Fibroblast of lung (primary cell): ENCODE results near the gene SPA17. TPM values are rescaled to one million over a fixed set of nuclear protein-coding genes. Genes with fewer than 3 reads are reported as not detected.

Experiments used
- DNase-seq, 2 donors: peaks; one replicate each; pipeline versions ENCODE4 v3.0.0 to v3.0.0-alpha.2; 2010; ENCODE audit warnings: low read depth in 2 of 2
- H2AFZ ChIP-seq: 2 replicates; pipeline ENCODE4 v1.5.1; 2012; ENCODE audit warnings: low read length, control low read depth, inconsistent platforms
- H3K27ac ChIP-seq: 2 replicates; pipeline ENCODE4 v1.5.1; 2011; ENCODE audit warnings: low read length, control low read depth; ENCODE audit not compliant: insufficient read depth
- H3K27me3 ChIP-seq: 2 replicates; pipeline ENCODE4 v1.5.1; 2011; ENCODE audit warnings: mild to moderate bottlenecking, low read length; ENCODE audit not compliant: control insufficient read depth, insufficient read depth
- H3K36me3 ChIP-seq: 2 replicates; pipeline ENCODE4 v1.5.1; 2011; ENCODE audit warnings: low read length; ENCODE audit not compliant: control insufficient read depth, insufficient read depth
- H3K4me1 ChIP-seq: 2 replicates; pipeline ENCODE4 v1.5.1; 2011; ENCODE audit warnings: low read length; ENCODE audit not compliant: control insufficient read depth, insufficient read depth; ENCODE audit errors: extremely low read depth
- H3K4me2 ChIP-seq: 2 replicates; pipeline ENCODE4 v1.5.1; 2011; ENCODE audit warnings: low read length, control low read depth; ENCODE audit not compliant: insufficient read depth; ENCODE audit errors: extremely low read depth
- H3K4me3 ChIP-seq, 4 experiments: fragments of 200-600 bp in 1 of 4; sonication (generic) in 1 of 4; replicated peaks in 1 of 4; 2 replicates each; pipeline ENCODE4 v1.5.1; 2011 to 2016; ENCODE audit warnings: low read length in 4 of 4, low read depth in 3 of 4, mild to moderate bottlenecking in 3 of 4, control low read depth in 2 of 4, inconsistent platforms in 1 of 4, mixed read lengths in 1 of 4; ENCODE audit not compliant: insufficient read depth in 1 of 4; ENCODE audit errors: control extremely low read depth in 1 of 4
- H3K79me2 ChIP-seq: 2 replicates; pipeline ENCODE4 v1.5.1; 2012; ENCODE audit warnings: mild to moderate bottlenecking, low read length, inconsistent platforms; ENCODE audit not compliant: control insufficient read depth, insufficient read depth
- H3K9ac ChIP-seq: 2 replicates; pipeline ENCODE4 v1.5.1; 2011; ENCODE audit warnings: mild to moderate bottlenecking, low read length, control low read depth; ENCODE audit not compliant: insufficient read depth
- H3K9me3 ChIP-seq: 2 replicates; pipeline ENCODE4 v1.5.1; 2012; ENCODE audit warnings: low read depth, low read length; ENCODE audit not compliant: control insufficient read depth, insufficient read depth
- H4K20me1 ChIP-seq: 2 replicates; pipeline ENCODE4 v1.5.1; 2011; ENCODE audit warnings: low read length; ENCODE audit not compliant: control insufficient read depth, insufficient read depth; ENCODE audit errors: extremely low read depth
- EZH2 ChIP-seq: IDR thresholded peaks from 2 replicates; pipeline ENCODE4 v1.5.1; 2012; ENCODE audit warnings: low read length, control low read depth, mild to moderate bottlenecking; ENCODE audit errors: missing control alignments
- polyA plus RNA-seq, 2 donors: library from polyadenylated mRNA; depleted of rRNA in 1 of 2; stranded (reverse) in 1 of 2; unstranded in 1 of 2; fragments of >200 nt; gene quantifications; 2 replicates each; pipeline ENCODE4 v1.2.1, GENCODE V29; 2011 to 2012; ENCODE audit warnings: missing spikeins in 1 of 2
- total RNA-seq: library from RNA; depleted of rRNA; stranded (reverse); fragments of >200 nt; gene quantifications from 2 replicates; pipeline ENCODE4 v1.2.1, GENCODE V29; 2014
- TF ChIP-seq, protein P1 (sequence below), 2 donors: IDR thresholded peaks in 1 of 2; conservative IDR thresholded peaks in 1 of 2; 1 replicate in 1 of 2; 2 replicates in 1 of 2; pipeline ENCODE4 v1.5.1; 2011 to 2012; ENCODE audit warnings: low read length in 2 of 2, control low read depth in 1 of 2, inconsistent platforms in 1 of 2, low read depth in 1 of 2, mild to moderate bottlenecking in 1 of 2

The SPA17 gene
- total and polyA plus RNA-seq, 2 donors (not counting 1 experiment from before 2014, with no cell fraction given) = 18.0 to 19.1 TPM

DNA sequence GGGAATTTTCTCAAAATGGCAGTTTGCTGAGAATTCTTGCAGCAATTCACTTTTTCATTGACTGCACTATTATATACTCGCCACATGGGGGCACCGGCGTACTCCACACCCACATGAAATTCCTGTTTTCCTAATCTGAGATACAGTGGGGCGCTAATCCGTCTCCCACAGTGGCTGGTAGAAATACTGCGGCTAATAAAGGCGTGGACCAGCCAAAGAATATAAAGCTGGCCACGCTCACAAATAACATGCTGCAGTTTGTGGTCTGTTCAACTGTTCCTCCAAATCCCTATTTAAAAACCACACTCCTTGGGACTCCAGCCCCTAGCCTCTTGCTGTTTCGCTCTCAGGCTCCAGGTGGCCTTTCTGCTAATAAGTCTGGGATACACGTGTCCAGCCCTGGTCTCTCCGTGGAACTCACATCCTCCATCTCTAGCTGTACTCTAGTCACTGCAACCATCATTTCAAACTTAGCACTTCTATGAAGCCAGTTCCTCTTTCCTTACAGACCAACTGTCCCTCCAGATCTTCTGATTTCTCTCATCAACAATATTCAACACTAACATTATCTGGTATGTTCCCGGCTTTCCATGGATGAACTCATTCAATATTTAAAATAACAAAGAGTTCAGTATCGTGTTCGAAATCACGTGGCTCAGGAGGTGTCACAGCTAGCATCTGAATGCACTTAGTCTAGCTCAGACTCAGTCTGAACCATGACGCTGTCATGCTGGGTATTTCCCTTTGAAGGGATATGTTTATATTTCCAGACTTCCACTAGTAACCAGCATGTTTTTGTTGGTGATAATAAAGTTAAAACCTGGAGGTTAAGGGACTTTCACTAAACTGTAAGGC is 29.1 kb upstream of the SPA17 start:
- peak; percentile 77 to 82 for DNase-seq
- H3K36me3 ChIP-seq = no peaks in the 10 kb centered on the region
- peak overlapping the region in 2 of 4 experiments; percentile 2 to 35 for H3K4me3 ChIP-seq
- H3K27ac ChIP-seq = peak overlapping the region; percentile 38
- H3K4me1 ChIP-seq = peaks cover 16% of the 10 kb centered on the region
- H3K27me3 ChIP-seq = no peaks in the 10 kb centered on the region
- H4K20me1 ChIP-seq = no peaks in the 10 kb centered on the region
- H3K79me2 ChIP-seq = no peaks in the 10 kb centered on the region
- no peak for TF ChIP-seq EZH2
- TF ChIP-seq, protein P1, sequence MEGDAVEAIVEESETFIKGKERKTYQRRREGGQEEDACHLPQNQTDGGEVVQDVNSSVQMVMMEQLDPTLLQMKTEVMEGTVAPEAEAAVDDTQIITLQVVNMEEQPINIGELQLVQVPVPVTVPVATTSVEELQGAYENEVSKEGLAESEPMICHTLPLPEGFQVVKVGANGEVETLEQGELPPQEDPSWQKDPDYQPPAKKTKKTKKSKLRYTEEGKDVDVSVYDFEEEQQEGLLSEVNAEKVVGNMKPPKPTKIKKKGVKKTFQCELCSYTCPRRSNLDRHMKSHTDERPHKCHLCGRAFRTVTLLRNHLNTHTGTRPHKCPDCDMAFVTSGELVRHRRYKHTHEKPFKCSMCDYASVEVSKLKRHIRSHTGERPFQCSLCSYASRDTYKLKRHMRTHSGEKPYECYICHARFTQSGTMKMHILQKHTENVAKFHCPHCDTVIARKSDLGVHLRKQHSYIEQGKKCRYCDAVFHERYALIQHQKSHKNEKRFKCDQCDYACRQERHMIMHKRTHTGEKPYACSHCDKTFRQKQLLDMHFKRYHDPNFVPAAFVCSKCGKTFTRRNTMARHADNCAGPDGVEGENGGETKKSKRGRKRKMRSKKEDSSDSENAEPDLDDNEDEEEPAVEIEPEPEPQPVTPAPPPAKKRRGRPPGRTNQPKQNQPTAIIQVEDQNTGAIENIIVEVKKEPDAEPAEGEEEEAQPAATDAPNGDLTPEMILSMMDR (conservative IDR thresholded peaks at IDR 0.05 in 1 of 2, IDR thresholded peaks at IDR 0.05 in 1 of 2; ENCODE audit: low read depth in 1 of 2, low read length in 2 of 2) = peak; percentile 70 to 86
- peak overlapping the region; percentile 9 for H2AFZ ChIP-seq
- no peak overlapping the region for H3K9ac ChIP-seq
- peak overlapping the region; percentile 55 for H3K4me2 ChIP-seq
- no peaks in the 10 kb centered on the region for H3K9me3 ChIP-seq

DNA sequence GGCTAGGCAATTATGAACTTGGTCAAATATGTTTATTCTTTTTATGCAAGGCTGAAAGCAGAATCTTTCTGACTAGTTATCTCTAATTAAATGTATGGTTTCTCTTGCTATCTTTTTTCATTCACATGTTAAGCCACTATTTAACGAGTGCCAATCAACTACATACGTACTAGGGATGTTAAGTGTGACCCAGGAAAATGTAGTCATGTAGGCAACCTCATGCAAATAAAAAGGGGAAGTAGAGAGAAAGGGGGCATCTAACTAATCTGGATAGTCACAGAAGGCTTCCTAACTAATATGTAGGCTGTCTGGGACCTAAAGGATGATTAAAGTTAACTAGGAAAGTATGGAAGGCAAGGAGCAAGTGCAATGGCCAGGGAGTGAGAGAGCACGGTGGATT is 27.6 kb upstream of the SPA17 start:
- no peak for TF ChIP-seq EZH2
- TF ChIP-seq, protein P1 (conservative IDR thresholded peaks at IDR 0.05 in 1 of 2, IDR thresholded peaks at IDR 0.05 in 1 of 2; ENCODE audit: low read depth in 1 of 2, low read length in 2 of 2) = no peak
- Histone ChIP-seq H3K9ac (no peak overlapping the region), H3K4me3 (no peak overlapping the region), H3K27me3 (no peaks in the 10 kb centered on the region), H3K9me3 (no peaks in the 10 kb centered on the region), H3K36me3 (no peaks in the 10 kb centered on the region), H3K79me2 (no peaks in the 10 kb centered on the region), H2AFZ (no peak overlapping the region), H3K4me1 (peaks cover 16% of the 10 kb centered on the region), H3K4me2 (no peak overlapping the region), H4K20me1 (no peaks in the 10 kb centered on the region), H3K27ac (no peak overlapping the region)
- no peak for DNase-seq

DNA sequence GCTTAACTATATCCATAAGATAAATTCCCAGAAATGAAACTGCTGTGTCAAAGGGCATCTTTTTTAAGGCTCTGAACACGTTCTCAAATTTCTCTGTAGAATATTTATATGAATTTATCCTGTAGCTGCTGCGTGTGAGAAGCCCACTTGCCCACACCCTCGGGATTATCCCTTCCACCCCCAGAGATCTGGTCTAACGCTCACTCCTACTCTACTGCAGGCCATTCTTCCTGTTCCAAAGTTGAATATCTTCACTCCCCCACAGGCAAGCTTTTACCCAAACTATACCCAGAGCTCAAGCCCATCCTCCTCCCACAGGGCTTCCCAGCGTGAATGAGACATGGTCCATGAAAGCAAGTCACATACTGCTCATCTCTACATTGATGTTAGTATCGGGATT is 25.1 kb upstream of the SPA17 start:
- Histone ChIP-seq H2AFZ (no peak overlapping the region), H3K27ac (no peak overlapping the region), H3K4me2 (no peak overlapping the region), H3K4me1 (peaks cover 11% of the 10 kb centered on the region), H3K9ac (no peak overlapping the region), H3K27me3 (no peaks in the 10 kb centered on the region), H3K79me2 (no peaks in the 10 kb centered on the region), H3K36me3 (no peaks in the 10 kb centered on the region), H3K9me3 (no peaks in the 10 kb centered on the region), H3K4me3 (no peak overlapping the region), H4K20me1 (no peaks in the 10 kb centered on the region)
- TF ChIP-seq, protein P1 (conservative IDR thresholded peaks at IDR 0.05 in 1 of 2, IDR thresholded peaks at IDR 0.05 in 1 of 2; ENCODE audit: low read depth in 1 of 2, low read length in 2 of 2) = no peak
- no peak for TF ChIP-seq EZH2
- no peak for DNase-seq
